C4-2B (cell line): ENCODE data around the gene RAB40B.

Experiments
- H3K27ac ChIP-seq: fragments of 450-650 bp; 2 replicates; pipeline ENCODE4 v1.5.1; 2017
- ZFX ChIP-seq: fragments of 450-650 bp; IDR thresholded peaks from 2 replicates; pipeline ENCODE4 v1.6.1; 2017
- TF ChIP-seq, protein P1 (sequence below): fragments of 450-650 bp; conservative IDR thresholded peaks from 2 replicates; pipeline ENCODE4 v1.5.1; 2017; ENCODE audit warnings: mild to moderate bottlenecking

RAB40B gene

GRCh38 chr17:82615084-82616020 lies 83.1 kb downstream of the RAB40B start:
- TF ChIP-seq ZFX = no peak
- TF ChIP-seq, protein P1, sequence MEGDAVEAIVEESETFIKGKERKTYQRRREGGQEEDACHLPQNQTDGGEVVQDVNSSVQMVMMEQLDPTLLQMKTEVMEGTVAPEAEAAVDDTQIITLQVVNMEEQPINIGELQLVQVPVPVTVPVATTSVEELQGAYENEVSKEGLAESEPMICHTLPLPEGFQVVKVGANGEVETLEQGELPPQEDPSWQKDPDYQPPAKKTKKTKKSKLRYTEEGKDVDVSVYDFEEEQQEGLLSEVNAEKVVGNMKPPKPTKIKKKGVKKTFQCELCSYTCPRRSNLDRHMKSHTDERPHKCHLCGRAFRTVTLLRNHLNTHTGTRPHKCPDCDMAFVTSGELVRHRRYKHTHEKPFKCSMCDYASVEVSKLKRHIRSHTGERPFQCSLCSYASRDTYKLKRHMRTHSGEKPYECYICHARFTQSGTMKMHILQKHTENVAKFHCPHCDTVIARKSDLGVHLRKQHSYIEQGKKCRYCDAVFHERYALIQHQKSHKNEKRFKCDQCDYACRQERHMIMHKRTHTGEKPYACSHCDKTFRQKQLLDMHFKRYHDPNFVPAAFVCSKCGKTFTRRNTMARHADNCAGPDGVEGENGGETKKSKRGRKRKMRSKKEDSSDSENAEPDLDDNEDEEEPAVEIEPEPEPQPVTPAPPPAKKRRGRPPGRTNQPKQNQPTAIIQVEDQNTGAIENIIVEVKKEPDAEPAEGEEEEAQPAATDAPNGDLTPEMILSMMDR = no peak
- no peak overlapping the region for H3K27ac ChIP-seq

GRCh38 chr17:82614095-82614631 lies 84.3 kb downstream of the RAB40B start:
- TF ChIP-seq ZFX = no peak
- TF ChIP-seq, protein P1 = no peak
- no peak overlapping the region for H3K27ac ChIP-seq

DNA sequence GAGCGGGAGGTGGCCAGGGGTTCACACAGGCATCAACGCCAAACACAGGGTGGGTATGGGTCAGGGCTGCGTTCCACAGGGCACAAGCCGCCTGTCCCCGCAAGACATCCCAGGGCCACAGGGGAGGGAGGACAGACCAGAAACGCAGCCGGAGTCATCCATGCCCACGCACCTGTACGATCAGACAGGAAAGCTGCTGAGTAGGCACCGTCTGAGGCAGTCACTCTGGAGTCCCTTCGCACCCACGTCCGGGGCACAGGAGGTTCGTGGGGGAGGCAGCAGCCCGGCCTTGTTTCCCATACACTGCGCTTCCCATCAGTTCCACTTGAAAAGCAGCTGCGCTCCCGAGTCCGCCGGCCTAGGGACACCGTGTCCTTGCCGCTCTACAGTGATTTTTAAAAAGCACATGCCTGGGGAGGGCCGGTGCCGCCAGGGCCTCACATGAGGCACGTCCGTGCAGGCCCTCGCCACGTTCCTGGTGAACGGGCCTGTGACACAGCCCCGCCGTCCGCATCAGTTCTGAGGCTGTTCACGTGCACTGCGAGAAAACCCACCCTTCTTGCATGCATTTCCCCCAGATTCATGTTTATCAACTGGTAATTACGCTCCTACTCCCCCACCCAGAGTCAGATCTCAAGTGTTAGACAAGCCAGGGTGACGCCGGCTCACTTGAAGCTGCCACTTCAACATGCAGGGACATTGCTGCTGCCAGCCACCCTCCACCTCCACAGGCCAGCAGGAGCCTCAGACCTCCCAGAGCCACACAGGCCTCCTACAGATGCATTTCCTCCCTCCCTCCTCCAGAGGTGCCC lies 85.0 kb downstream of the RAB40B start:
- TF ChIP-seq, protein P1 = no peak
- TF ChIP-seq ZFX = no peak

DNA sequence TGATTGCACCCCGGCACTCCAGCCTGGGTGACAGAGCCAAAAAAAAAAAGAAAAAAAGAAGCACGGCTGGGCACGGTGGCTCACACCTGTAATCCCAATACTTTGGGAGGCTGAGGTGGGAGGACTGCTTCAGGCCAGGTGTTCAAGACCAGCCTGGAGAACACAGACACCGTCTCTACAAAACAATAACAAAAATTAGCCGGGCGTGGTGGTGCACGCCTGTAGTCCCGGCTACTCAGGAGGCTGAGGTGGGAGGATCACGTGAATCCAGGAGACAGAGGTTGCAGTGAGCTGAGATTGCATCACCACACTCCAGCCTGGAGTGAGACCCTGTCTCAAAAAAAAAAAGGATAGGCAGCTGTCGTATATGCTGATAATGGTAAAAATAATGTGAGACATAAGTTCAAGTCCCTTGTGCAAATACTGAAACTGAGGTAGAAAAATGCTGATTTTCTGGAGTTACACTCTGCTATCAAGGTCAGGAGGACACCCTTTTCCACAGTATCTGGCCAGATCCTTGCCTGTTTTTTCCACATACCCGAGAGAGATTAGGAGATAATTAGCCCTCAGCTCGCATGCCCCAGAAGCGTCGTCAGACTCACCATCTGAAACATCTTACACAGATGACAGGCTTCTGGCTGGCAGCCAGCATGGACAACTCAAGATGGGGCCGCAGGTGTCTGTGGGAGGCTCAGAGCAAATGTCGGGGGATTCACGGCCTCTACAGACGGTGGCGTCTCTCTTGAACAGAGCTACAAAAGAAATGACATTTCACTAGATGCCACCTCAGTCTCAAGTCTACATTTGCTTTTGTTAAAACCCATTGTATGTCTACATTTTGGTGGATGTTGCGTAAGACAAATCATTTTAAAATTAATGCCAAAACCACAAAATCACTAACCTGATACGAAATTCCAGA lies 87.1 kb downstream of the RAB40B start:
- H3K27ac ChIP-seq = no peak overlapping the region
- TF ChIP-seq, protein P1 = no peak
- no peak for TF ChIP-seq ZFX

More for the DNA sequence above, 85.0 kb downstream of the RAB40B start:
- no peak overlapping the region for H3K27ac ChIP-seq

DNA sequence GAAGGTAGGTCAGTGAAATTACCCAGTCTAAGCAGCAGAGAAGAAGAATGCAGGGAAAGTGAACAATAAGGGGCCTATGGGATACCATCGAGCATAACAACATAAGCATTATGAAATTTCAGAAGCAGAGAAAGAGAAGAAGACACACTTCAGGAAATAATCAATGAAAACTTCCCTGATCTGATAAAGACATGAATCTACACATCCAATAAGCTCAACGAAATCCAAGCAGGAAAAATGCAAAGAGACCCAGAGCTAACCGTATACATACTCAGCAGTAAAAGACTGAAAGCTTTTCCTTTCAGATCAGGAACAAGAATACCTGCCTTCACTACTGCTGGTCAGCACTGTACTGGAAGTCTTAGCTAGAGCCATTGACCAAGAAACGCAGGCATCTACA lies 88.8 kb downstream of the RAB40B start:
- TF ChIP-seq ZFX = no peak
- TF ChIP-seq, protein P1 = no peak
- H3K27ac ChIP-seq = no peak overlapping the region

GRCh38 chr17:82608816-82609215 lies 89.7 kb downstream of the RAB40B start:
- TF ChIP-seq ZFX = no peak
- TF ChIP-seq, protein P1 = no peak
- H3K27ac ChIP-seq = no peak overlapping the region
